Choroid plexus epithelial cell (primary cell): Measurements from ENCODE around the gene STAG1.
"Not testable (repeated sequence)": the region's sequence is repeated elsewhere in the genome, so short reads cannot be mapped to it uniquely, and the experiment has no call there.

Experiments used
- DNase-seq: peaks from one replicate; pipeline ENCODE4 v3.0.0-alpha.2; 2010; ENCODE audit warnings: low read depth
- H3K4me3 ChIP-seq: 2 replicates; pipeline ENCODE4 v1.5.1; 2011; ENCODE audit warnings: low read depth, mild to moderate bottlenecking, control low read depth, low read length, moderate library complexity
- TF ChIP-seq, protein P1 (sequence below): conservative IDR thresholded peaks from 2 replicates; pipeline ENCODE4 v1.5.1; 2011; ENCODE audit warnings: low read depth, mild to moderate bottlenecking, control low read depth, inconsistent platforms, low read length, moderate library complexity

The STAG1 gene

DNA sequence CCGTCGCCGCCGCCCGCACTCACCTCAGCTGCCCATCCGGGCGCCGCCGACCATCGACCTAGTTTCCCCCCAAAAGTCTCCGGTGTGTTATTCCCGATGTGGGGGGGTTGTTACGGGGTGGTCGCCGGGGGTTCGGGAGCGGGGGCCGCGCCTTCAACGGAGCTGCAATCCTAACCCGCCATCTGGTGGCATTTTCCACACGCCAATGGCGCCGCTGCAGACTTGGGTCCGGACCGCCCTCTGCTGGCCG is at the start of gene STAG1:
Gene STAG1 (minus strand): TSS at position 207 of the 250 bp plus-strand sequence. CDS start 121,480 bp downstream, outside the sequence.
- no peak for DNase-seq
- TF ChIP-seq, protein P1, sequence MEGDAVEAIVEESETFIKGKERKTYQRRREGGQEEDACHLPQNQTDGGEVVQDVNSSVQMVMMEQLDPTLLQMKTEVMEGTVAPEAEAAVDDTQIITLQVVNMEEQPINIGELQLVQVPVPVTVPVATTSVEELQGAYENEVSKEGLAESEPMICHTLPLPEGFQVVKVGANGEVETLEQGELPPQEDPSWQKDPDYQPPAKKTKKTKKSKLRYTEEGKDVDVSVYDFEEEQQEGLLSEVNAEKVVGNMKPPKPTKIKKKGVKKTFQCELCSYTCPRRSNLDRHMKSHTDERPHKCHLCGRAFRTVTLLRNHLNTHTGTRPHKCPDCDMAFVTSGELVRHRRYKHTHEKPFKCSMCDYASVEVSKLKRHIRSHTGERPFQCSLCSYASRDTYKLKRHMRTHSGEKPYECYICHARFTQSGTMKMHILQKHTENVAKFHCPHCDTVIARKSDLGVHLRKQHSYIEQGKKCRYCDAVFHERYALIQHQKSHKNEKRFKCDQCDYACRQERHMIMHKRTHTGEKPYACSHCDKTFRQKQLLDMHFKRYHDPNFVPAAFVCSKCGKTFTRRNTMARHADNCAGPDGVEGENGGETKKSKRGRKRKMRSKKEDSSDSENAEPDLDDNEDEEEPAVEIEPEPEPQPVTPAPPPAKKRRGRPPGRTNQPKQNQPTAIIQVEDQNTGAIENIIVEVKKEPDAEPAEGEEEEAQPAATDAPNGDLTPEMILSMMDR: peak; percentile 92
- peak within 1 kb of the TSS; percentile 73 for H3K4me3 ChIP-seq

DNA sequence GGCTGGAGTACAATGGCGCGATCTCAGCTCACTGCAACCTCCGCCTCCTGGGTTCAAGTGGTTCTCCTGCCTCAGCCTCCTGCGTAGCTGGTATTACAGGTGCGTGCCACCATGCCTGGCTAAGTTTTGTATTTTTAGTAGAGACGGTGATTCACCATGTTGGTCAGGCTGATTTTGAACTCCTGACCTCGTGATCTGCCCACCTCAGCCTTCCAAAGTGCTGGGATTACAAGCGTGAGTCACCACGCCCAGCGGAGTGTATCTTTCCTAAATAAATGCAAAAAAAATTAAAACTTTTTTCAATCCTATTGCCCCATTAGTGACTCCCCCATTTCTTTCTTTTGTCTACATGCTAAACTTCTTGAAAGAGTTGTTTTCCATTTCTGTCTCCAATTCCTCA is 49.0 kb upstream of the STAG1 start:
- H3K4me3 ChIP-seq, DNase-seq: not testable (repeated sequence)

DNA sequence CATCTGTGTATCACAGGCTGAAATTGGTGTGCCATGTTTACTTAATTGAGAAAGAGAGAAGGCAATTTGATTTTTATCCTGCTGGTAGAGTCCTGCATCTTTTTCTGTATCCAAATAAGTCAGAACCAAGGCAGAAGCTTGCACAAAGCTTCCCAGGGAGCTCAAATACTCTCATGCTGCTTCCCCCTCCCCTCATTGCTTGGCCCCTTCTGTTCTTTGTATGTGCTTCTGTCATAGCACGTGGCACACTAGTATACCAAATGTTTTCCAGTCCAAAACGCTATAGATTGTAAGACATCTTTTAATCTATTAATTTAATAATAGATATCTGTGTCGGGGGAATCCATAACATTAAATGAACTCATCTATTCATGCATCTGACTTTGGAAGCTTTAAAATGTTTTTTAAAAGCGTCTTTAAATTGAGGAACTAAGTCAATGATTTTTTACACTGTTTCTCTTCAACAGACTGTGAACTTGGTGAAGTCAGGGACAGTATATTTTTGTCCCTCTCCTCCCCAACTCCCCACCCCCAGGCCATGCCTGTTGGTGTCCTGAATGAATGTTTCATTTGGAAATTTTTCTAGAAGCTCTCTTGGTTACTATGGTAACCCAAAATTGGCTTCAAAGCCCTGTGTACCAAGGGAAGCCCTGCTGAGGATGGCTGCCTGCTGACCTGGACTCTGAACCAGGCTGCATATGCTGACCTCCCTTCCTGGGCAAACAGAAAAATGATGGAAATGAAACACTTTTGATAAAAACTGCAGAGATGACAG is 40.6 kb upstream of the STAG1 start:
- TF ChIP-seq, protein P1: no peak
- no peak overlapping the region for H3K4me3 ChIP-seq
- DNase-seq: no peak

DNA sequence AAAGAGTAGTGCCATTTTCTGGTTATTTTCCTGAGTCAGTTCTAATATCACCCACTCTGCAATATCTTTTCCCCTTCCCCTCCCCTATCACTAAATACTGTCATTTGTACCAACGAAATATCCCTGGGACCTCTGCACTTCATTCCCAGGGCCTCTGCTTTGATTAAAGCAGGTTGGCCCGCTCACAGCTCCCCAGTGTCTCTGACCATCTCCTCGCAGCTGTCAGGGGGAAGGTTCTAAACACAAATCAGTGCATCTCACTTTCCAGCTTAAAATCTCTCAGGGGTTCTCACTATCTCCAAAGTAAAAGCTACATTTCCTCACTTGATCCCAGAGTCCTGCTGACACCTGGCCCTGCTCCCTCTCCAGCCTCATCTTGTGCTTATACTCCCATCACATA is 38.6 kb upstream of the STAG1 start:
- H3K4me3 ChIP-seq: no peak overlapping the region
- no peak for DNase-seq
- TF ChIP-seq, protein P1: no peak

DNA sequence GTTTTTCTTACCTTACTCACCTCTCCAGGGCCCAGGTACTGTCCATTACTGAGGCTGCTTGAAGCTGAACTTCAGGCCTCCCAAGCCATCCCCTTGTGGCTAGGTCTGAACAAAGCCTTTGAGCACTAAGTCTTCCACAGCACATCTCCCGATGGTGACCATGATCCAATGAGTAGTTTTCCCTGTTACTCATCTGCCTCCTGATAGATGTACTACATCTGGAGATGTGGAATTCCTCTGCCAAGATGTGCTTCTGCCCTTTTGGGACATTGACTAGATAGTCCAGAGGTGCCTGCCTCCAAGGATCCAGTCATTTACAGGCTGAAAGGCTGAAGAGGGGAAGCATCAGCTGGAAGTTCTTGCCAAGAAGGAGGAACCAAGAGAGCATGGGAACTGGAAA is 37.8 kb upstream of the STAG1 start:
- H3K4me3 ChIP-seq: no peak overlapping the region
- TF ChIP-seq, protein P1: no peak
- no peak for DNase-seq

DNA sequence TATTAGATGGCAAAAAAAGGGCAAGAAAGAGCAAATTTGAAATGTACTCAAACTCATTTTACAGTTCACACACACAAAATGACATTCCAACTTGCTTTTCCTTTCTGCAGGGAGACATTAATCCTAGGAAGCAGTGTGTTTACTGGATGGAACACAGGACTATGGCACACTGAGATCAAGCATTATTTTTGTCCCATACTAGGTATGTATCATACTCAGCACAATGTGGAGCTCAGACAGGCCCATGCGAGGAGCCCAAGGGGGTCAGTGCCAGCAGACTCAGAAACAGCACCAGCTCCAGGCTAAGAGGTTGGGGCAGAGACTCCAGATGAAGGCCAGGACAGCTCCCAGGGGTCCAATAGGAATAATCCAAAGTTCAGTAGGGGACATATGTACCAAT is 36.0 kb upstream of the STAG1 start:
- TF ChIP-seq, protein P1: no peak
- no peak for DNase-seq
- H3K4me3 ChIP-seq: no peak overlapping the region

DNA sequence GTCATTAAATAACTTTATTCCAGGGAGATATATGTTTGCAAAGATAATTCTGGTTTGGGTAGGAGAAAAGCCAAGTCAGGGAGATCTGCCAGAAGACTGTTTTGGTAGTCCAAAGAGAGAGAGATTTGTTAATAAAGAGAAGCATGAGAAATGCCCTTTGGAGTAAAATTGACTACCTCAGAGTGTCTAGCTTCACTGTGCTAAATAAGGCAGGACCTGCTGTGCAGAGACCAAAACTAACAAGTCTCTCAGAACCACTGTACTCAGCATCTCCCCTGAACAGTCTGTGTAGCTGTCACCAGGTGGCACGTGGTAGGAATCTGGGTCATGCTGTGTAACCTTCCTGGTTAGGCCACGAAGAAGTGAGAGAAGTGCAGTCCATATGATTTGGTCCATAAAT is 35.2 kb upstream of the STAG1 start:
- TF ChIP-seq, protein P1: no peak
- peak; percentile 78 for DNase-seq
- H3K4me3 ChIP-seq: no peak overlapping the region
